Measurements from ENCODE around the gene DENND1A. TPM values are rescaled to one million over a fixed set of nuclear protein-coding genes. Genes with fewer than 3 reads are reported as not detected.

The DENND1A gene
- total RNA-seq, 1 donor from 2014 or later = 13.9 TPM

DNA sequence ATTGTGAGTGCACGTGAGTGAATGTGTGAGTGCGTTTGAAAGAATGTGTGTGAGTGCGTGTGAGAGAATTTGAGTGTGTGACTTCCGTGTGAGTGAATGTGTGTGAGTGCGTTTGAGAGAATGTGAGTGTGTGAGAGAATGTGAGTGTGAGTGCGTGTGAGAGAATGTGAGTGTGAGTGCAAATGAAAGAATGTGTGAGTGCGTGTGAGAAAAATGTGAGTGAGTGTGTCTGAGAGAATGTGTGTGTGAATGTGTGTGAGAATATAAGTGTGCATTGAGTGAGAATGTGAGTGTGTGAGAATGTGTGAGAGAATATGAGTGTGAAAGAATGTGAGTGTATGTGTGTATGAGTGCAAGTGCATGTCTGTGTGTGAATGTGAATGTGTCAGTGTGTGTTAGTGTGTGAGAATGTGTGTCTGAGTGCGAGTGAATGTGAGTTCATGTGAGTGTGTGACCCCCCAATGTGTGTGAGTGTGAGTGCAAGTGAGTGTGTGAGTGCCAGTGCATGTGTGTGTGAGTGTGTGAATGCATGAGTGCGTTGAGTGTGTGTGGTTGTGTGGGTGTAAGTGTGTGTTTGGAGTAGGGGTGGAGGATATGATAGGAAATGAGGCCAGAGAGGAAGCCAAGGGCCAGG, 43.8 kb upstream of the DENND1A start:
- Mint-ChIP-seq H3K27me3 (ENCODE audit: unreplicated experiment) (peaks cover 5% of the 10 kb centered on the region), H3K27ac (ENCODE audit: unreplicated experiment) (no peak overlapping the region), H3K36me3 (ENCODE audit: unreplicated experiment) (no peaks in the 10 kb centered on the region), H3K9me3 (ENCODE audit: unreplicated experiment) (peaks cover 3% of the 10 kb centered on the region), H3K4me1 (ENCODE audit: low read depth, unreplicated experiment) (no peaks in the 10 kb centered on the region), H3K4me3 (ENCODE audit: unreplicated experiment) (no peak overlapping the region)
- TF ChIP-seq, protein P1, sequence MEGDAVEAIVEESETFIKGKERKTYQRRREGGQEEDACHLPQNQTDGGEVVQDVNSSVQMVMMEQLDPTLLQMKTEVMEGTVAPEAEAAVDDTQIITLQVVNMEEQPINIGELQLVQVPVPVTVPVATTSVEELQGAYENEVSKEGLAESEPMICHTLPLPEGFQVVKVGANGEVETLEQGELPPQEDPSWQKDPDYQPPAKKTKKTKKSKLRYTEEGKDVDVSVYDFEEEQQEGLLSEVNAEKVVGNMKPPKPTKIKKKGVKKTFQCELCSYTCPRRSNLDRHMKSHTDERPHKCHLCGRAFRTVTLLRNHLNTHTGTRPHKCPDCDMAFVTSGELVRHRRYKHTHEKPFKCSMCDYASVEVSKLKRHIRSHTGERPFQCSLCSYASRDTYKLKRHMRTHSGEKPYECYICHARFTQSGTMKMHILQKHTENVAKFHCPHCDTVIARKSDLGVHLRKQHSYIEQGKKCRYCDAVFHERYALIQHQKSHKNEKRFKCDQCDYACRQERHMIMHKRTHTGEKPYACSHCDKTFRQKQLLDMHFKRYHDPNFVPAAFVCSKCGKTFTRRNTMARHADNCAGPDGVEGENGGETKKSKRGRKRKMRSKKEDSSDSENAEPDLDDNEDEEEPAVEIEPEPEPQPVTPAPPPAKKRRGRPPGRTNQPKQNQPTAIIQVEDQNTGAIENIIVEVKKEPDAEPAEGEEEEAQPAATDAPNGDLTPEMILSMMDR (IDR thresholded peaks at IDR 0.05; ENCODE audit: partially characterized antibody, unreplicated experiment) = no peak
- no peak for DNase-seq

DNA sequence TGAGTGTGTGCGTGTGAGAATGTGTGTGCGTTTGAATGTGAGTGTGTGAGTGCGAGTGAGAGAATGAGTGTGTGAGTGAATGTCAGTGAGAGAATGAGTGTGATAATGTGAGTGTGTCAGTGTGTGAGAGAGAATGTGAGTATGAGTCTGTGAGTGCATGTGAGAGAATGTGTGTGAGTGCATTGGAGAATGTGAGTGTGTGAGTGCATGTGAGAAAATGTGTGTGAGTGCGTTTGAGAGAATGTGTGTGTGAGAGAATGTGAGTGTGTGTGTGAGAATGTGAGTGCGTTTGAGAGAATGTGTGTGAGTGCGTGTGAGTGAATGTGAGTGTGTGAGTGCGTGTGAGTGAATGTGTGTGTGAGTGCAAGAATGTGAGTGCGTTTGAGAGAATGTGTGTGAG, 42.7 kb upstream of the DENND1A start:
- Mint-ChIP-seq H3K9me3 (ENCODE audit: unreplicated experiment) (peaks cover 3% of the 10 kb centered on the region), H3K36me3 (ENCODE audit: unreplicated experiment) (no peaks in the 10 kb centered on the region), H3K4me1 (ENCODE audit: low read depth, unreplicated experiment) (no peaks in the 10 kb centered on the region), H3K4me3 (ENCODE audit: unreplicated experiment) (no peak overlapping the region), H3K27me3 (ENCODE audit: unreplicated experiment) (peaks cover 5% of the 10 kb centered on the region), H3K27ac (ENCODE audit: unreplicated experiment) (no peak overlapping the region)
- TF ChIP-seq, protein P1 (IDR thresholded peaks at IDR 0.05; ENCODE audit: partially characterized antibody, unreplicated experiment) = no peak
- no peak for DNase-seq

DNA sequence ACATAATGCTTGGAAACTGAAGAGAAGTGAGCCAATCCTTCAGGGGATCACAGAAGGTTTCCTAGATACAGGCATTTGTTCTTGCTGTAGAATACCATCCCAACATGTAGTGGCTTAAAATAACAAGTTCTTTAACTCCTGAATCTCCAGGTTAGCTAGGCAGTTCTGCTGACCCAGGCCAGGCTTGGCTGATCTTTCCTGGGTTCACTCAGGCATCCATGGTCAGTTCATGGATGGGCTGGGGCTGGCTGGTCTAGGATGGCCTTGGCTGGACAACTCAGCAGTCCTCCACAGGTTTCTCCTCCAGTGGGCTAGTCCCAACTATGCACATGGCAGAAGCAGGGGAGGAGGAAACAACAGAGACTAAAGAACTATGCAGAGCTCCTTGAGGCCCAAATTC, 37.4 kb upstream of the DENND1A start:
- Mint-ChIP-seq H3K27me3 (ENCODE audit: unreplicated experiment) (peaks cover 4% of the 10 kb centered on the region), H3K4me1 (ENCODE audit: low read depth, unreplicated experiment) (no peaks in the 10 kb centered on the region), H3K9me3 (ENCODE audit: unreplicated experiment) (peaks cover 1% of the 10 kb centered on the region), H3K27ac (ENCODE audit: unreplicated experiment) (no peak overlapping the region), H3K4me3 (ENCODE audit: unreplicated experiment) (no peak overlapping the region), H3K36me3 (ENCODE audit: unreplicated experiment) (no peaks in the 10 kb centered on the region)
- TF ChIP-seq, protein P1 (IDR thresholded peaks at IDR 0.05; ENCODE audit: partially characterized antibody, unreplicated experiment) = no peak
- DNase-seq = no peak

DNA sequence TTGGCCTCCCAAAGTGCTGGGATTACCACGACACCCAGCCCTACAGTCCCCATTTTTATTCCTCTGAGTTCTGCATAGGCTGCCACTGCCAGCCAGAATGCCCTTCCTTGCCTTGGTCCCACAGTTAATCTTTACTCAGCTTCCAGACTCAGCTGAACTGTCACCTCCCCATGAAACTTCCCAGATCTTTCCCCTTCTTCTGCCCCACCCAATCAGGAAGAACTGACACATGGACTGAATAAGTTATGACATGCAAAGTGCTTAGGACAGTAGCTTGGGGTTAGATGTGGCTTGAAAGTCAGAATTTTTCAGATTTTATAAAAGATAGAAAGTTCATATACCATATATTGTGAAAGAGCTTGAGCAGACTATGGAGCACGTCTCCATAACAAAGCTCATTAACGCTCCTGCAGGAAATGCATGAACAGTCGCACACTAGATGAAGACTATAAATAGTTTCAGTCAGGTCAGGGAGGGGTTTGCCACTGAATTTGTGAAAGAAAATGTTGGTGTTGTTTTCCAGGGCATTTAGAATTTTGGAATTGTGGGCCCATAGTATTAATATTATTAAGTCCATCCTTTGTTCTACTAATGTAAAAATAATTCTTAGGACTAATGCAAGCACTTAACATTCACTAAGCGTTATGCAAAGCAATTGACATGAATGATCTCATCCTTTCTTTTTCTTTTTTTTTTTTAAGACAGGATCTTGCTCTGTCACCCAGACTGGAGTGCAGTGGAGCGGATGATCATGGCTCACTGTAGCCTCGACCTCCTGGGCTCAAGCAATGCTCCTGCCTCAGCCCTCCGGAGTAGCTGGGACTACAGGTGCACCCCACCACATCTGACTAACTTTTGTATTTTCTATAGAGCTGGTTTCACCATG, 36.1 kb upstream of the DENND1A start:
- TF ChIP-seq, protein P1 (IDR thresholded peaks at IDR 0.05; ENCODE audit: partially characterized antibody, unreplicated experiment) = no peak
- no peak overlapping the region for H3K4me3 Mint-ChIP-seq (ENCODE audit: unreplicated experiment)
- no peak overlapping the region for H3K27ac Mint-ChIP-seq (ENCODE audit: unreplicated experiment)
- no peaks in the 10 kb centered on the region for H3K4me1 Mint-ChIP-seq (ENCODE audit: low read depth, unreplicated experiment)
- no peaks in the 10 kb centered on the region for H3K36me3 Mint-ChIP-seq (ENCODE audit: unreplicated experiment)
- H3K27me3 Mint-ChIP-seq (ENCODE audit: unreplicated experiment) = peaks cover 4% of the 10 kb centered on the region
- no peak for DNase-seq
- H3K9me3 Mint-ChIP-seq (ENCODE audit: unreplicated experiment) = peaks cover 1% of the 10 kb centered on the region

DNA sequence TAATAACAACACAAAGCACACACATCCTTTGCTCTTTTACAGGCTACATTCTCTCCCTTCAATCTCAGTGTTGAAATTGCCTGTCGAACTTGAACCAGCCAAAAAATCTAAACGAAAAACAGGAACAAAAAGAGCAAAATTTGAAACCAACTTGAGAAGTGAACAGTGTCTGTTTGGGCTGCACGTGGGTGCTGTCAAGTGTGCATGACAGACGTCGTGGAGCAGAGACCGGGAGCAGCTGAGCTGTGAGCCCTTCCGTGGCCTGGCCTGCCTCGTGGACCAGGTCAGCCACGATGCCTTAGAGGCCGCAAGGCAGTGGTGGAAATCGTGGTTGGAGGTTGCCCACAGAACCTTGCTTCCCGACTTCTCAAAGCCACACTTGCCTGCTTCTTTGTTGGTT, 34.8 kb upstream of the DENND1A start:
- Mint-ChIP-seq H3K36me3 (ENCODE audit: unreplicated experiment) (no peaks in the 10 kb centered on the region), H3K4me3 (ENCODE audit: unreplicated experiment) (no peak overlapping the region), H3K9me3 (ENCODE audit: unreplicated experiment) (peaks cover 1% of the 10 kb centered on the region), H3K27me3 (ENCODE audit: unreplicated experiment) (peaks cover 4% of the 10 kb centered on the region), H3K27ac (ENCODE audit: unreplicated experiment) (no peak overlapping the region), H3K4me1 (ENCODE audit: low read depth, unreplicated experiment) (no peaks in the 10 kb centered on the region)
- TF ChIP-seq, protein P1 (IDR thresholded peaks at IDR 0.05; ENCODE audit: partially characterized antibody, unreplicated experiment) = no peak
- no peak for DNase-seq

All from glutamatergic neuron (in vitro differentiated cells).